Measurements from ENCODE around the gene LEO1.
A peak's percentile ranks its signal among the peaks of the same experiment; 100 is the strongest.
"Not testable (repeated sequence)": the region's sequence is repeated elsewhere in the genome, so short reads cannot be mapped to it uniquely, and the experiment has no call there.

Gene LEO1

DNA sequence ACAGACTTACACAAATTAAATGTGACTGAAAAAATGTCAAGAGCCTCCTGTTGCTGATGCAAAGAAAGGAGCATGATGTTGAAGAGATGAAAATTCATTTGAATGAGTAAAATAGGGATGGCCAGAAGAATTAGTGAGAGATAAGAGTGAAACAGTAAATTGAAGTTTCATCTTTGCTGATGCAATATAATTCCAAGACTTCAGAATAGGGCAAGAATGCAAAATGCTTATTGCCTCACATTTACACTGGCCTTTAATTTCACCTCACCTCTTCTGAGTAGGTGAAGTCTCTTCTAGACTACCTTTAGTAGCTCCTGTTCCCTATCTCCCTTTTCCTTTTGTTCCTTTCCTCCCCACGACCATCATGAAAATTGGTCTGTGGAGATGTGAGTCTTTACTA lies 32.1 kb upstream of the LEO1 start:
- DNase-seq, result no peak

DNA sequence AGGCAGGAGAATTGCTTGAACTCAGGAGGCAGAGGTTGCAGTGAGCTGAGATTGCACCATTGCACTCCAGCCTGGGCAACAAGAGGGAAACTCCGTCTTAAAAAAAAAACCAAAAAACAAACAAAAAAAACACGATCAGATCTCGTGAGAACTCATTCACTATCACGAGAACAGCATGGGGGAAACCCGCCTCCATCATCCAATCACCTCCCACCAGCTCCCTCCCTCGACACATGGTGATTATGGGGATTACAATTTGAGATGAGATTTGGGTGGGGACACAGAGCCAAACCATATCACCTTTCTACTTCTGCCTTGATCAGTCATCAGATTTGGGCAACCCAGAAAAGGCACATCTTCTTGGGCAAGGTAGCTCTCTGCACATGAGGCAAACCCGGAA lies 31.5 kb upstream of the LEO1 start:
- not testable (repeated sequence) for DNase-seq

DNA sequence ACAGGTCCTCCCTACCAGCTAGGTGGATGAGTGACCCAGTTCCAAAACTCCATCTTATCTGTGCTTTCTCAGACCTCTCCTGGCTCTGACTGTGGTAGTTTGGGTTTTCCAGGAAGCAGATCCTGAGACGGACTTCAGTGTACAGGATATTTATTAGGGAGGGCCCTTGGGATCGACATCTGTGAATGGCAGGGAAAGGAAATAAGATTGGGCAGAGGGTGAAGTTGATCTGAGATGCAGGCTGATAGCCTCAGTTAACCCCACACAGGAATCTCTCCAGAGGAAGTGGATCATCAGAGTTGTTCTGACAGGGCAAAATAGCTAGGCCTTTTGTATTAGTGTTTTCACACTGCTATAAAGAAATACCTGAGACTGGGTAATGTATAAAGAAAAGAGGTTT lies 30.8 kb upstream of the LEO1 start:
- DNase-seq, result no peak

DNA sequence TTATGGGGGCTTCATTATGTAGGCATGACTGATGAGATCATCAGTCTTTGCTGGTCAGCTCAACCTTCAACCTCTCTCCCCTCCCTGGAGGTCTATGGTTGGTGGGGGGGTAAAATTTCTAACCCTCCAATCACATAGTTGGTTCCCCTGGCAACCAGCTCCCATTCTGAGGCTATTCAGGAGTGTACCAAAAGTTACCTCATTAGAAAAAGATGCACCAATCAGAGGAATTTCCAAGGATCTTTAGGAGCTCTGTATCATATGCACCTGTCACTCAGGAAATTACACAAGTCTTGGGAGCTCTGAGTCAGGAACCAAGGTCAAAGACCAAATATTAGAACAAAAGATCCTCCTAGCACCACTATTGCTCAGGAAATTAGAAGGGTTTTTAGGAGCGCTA lies 21.4 kb upstream of the LEO1 start:
- DNase-seq, result no peak

DNA sequence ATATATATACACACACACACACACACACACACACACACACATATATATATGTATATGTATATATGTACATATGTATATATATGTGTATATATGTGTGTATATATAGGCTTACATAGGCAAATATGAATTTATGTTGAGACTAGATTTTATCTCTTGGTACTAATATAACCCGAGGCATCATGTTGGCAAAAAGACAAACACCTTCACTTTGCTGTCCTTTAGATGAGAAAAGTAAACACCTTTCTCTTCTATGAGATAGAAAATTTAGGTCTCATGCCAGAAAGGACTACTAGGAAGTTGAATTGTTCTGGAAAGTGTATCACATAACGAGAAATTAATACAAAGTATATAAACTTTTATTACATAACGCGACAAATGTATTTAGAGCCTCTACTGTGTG lies 19.6 kb upstream of the LEO1 start:
- no peak for DNase-seq

DNA sequence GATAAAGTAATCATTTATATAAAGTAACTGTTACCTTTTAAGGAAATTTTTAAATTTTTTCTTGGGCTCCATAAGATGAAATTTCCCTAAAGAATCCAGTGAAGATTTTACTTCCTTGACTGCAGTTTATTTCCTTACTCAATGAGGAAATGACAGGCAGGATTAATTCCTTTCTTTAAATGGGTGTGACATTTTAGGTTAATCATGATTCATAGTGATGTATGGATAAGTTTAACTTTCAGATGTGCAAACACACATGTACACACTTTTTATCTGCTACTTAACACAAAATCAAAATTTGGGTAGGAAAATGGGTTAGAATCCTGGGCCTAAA lies 11.2 kb upstream of the LEO1 start:
- DNase-seq, result no peak

DNA sequence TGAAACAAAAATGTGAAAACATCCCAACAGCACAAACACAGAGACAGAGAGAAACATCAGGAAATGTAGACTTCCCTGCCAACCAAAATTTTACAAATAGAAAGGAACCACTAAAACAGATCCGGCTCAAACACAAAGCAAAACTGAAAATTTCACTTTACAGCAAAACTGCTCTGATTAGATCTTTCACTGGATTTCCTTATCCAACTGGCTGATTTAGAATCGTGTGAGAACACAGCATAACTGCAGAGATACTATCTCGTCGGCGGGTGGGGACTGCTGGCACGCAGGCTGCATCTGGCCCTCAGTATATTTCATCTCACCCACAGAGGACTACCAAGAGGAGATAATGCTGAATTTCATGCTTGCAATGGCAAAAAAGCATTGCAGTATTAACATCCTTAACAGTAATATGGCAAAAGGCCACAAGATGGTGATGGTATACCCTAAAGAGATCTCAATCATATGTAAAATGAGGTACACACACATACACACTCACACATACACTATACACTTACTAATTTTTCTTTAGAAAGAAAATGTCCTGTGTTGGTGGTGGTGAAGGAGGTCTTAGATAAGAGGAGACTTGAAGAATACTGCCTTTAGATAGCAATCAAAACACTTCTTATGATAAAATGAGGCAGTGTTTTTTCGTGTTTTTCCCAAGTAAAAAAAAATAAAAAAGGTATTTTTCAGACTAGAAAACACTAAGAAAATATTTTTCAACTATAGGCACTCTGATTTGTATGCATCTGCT lies 10.6 kb upstream of the LEO1 start:
- DNase-seq, result peak; percentile 86

DNA sequence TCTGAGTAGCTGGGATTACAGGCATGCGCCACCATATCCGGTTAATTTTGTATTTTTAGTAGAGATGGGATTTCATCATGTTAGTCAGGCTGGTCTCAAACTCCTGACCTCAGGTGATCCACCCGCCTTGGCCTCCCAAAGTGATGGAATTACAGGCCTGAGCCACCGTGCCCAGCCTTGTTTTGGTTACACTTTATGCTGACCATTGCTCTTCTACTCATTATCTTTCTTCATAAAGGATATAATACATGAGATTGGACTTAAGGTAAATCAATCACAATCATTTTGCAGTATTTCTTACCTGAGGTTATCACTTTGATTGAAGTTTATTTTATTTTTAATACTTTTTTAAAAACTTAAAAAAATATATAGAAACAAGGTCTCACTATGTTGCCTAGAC lies 2.2 kb upstream of the LEO1 start:
- no peak for DNase-seq

DNA sequence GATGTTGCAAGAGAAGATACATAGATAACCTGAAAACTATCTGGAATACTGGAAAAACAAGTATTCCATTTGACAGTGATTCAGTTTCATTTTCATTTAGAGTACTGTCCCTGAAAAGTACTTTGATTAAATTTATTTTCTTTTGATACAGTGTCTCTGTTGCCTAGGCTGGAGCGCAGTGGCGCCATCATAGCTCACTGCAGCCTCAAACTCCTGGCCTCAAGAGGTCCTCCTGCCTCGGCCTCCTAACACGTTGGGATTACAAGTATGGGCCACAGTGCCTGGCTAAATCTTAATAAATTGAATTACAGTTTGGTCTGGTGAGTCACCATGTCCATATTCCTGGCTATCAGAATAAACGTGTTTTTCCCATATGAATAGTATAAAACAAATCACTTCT lies 1.6 kb upstream of the LEO1 start:
- DNase-seq, result no peak

DNA sequence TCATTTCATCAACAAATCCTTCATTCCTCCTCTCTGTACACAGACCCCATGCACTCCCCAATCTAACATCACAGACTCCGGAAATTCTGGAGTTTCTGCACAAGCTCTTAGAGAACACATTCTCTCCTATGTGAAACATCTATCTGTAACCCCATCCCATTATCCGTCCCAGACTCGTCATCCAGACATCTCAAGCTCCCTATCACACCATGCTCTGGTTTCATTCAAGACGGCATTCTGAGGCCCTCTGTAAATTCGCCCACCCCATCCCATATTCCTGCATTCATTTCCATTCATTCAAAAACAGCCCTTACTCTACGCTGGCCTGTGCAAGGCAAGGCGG lies 575 bp downstream of the LEO1 start:
- DNase-seq, result no peak

DNA sequence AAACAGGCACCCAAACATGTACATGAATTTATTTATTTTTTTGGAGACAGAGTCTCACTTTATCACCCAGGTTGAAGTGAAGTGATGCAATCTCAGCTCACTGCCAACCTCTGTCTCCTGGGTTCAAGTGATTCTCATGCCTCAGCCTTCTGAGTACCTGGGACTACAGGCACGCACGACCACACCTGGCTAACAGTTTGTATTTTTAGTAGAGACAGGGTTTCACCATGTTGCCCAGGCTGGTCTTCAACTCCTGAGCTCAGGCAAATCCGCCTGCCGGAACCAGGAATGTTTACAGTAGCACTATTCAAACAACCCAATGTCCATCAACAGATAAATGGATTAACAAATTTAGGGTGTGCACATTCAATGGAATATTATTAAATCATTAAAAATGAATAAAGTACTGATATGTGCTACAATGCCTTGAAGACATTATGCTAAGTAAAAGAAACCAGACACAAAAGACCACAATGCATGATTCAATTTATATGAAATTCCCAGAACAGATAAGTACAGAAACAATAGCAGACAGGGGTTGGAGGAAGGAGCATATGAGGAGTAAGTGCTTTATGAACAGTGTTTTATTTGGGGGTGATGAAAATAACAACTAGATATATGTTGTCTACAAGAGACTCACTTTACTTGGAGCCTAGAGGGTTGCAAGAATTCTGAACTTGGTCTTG lies 1.3 kb downstream of the LEO1 start:
- no peak for DNase-seq

DNA sequence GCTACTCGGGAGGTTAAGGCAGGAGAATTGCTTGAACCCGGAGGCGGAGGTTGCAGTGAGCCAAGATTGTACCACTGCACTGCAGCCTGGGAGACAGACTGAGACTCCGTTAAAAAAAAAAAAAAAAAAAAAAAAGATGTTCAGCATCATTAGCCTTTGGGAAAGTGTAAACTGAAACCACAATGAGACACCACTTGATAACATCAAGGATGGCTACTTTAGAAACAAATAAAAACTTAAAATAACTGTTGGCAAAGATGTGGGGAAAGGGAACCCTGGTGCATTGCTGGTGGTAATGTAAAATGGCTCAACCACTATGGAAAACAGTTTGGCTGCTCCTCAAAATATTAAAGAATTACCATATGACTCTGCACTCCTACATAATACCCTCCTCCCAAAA lies 1.9 kb downstream of the LEO1 start:
- DNase-seq, result no peak

DNA sequence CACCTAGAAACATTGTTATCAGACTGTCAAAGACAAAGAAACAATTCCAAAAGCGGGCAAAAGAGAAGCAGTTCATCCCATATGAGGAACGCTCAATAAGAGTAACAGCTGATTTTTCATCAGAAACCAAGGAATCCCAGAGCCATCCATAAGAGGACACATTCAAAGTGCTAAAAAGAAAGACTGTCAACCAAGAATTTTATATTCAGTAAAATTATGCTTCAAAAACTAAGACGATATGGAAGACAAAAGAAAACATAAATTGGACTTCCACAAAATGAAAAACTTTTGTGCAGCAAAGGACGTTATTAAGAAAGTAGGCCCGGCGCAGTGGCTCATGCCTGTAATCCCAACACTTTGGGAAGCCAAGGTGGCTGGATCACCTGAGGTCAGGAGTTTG lies 4.0 kb downstream of the LEO1 start:
- no peak for DNase-seq

DNA sequence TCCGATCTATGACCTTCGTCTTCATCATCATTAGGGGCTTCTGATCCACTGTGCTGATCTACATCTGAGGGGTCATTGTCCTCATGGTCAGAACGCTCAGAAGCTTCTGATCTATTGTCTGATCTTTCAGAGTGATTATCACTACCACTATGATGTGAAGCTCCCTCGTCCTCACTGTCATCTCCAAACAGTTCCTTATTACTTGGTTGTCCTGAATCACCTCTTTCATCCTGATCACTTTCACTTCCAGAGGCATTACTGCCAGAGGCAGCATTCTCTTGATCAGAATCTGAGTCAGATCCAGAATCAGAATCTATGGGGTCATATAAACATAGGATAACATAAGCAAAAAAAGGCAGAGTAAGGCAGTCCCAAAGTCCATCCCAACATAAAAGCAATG lies 5.4 kb downstream of the LEO1 start:
- no peak for DNase-seq

DNA sequence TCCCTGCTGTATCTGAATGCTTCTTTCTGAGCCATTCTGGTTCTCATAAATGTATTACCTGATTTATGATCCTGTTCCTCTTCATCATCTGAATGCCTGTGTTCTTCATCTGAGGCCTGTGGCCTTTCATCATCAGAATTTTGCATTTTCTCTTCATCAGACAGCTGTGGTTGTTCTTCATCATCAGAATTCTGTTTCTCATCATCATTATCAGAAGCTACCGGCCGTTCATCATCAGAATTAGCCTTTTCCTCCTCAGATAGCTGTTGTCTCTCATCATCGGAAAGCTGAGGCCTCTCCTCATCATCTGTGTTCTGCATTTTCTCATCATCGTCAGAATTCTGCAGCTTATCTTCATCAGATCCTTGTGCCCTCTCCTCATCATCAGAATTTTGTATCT lies 5.9 kb downstream of the LEO1 start:
- DNase-seq, result no peak

DNA sequence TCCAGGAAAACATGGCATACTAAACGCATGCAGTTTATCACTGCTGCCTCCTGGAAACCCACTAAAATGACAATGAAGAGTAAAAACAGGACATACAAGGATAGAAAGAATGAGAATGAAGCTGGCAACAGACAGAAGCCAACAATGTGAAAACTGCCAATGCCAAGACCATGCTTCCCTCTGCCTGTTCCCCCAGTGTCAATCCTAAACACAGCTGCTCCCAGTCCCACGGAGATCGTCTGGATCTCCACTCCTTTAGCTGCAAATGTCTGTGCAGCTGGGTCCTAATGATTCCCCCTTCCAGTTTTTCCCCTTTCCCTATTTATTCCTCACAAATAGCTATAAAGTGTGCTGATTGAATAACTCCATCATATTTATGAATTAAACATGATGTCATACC lies 16.1 kb downstream of the LEO1 start:
- no peak for DNase-seq

DNA sequence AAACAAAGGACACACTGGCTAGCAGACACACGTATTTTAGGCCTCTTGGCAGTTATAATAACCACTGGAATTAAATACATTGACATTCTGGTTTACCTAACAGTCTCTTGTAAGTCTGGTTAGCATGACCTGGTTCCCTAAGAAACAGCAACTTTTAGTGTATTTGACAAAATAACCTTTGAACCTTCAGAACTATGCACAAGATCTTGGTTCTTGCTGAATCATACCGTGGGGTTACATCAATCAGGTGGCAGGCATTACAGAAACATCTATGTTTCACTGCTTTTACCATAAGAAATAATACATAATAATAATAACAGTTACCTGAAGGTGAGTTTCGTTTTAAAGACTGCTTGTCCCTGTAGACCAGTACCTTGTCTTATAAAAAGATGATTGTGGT lies 18.8 kb downstream of the LEO1 start:
- DNase-seq, result no peak

DNA sequence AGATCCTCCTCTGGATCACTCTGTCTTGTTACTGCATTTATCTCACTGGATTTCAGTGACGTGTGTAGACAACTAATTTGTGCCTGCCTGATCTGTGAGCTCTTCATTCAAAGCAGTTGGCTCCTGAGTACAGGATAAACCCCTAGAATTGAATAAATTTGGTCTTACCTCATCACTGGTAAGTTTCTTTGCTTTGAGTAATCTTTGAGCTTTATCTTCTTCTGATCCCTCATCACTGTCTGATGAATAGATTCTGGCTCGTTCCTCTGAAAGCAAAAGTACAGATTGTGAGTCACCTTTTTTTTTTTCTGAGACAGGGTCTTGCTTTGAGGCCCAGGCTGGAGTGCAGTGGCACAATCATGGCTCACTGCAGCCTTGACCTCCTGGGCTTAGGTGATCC lies 24.5 kb downstream of the LEO1 start:
- DNase-seq, result no peak

DNA sequence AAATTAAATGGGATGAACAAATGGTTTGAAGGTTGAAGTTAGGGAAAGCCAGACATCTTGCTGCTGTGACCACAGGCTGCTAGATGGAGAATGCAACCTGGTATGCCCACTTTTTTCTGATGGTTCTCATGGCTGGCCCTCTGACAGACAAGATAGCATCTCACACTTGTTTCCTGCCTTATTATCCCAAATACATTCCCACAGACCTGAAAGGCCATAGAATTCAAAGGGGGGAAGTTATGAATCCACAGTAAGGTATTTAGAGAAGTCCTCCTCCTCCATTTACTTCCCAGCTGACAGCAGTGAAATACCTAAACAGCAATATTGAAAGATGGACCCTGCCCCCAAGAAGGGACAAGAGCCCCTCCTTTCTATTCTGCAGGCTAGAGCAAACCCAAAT lies 32.4 kb downstream of the LEO1 start:
- no peak for DNase-seq

DNA sequence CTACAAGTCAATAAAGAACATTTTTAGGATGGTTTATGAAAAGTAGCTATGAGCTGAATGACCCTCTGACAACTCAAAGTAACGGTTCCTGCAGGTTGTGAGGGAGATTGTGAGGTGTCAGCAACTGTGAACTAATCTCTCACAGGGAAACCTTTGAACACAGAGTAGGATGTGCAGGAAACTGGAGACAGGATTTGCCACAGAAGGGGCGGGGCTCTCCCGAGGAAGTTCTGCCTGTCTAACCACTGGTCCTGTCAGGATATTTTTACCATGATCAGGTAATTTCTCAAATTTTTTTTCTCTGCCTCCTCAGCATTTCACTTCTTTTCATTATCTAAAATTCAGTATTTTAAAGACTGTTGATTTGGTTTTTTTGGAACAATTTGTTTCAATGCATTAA lies 33.3 kb downstream of the LEO1 start:
- DNase-seq, result no peak

DNA sequence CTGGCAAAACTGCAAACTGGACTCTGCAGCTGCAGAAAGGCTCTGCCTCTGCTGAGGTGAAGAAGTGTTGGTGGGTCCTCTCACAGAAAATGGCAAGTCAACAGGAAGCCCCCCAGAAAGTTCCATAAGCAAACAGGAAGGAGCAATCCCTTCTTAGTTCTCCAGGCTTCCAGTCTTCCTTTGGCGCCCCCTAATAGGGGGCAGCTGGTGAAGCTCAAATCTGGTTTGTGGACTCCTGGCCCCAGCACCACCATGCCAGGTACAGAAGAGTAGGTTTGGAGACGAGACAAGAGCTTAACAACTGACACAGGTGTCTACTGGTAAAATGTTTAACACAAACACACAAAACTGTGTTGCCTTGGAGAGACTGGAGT lies 35.5 kb downstream of the LEO1 start:
- no peak for DNase-seq

DNA sequence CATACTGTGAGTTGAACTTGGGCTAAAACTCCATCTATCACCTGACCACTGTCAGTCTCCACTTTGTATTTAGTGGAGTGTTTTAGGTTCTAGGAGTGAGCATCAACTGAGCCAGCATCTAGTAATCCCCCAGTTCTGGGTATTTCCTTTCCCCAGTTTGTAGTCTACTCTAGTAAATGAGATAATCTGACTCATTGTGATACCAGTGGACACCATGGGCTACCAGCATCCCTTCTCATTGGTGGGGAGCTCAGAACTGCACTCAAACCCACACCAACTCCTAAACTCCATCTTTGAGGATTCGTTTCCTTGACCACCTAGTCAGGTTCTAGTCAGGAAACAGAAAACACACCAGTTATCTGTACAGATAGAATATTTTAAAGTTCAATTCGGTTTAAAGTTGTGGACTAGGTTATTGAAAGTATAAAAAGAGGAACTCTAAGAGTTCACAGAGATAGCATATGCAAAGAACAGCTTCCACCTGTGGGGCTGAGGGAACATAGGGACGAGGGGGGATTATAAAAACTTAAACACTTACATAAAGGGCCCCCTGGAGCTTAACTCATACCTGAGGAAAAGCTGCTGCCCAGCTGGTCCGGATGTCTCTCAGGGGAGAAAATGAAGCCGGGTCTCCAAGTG lies 36.0 kb downstream of the LEO1 start:
- no peak for DNase-seq

DNA sequence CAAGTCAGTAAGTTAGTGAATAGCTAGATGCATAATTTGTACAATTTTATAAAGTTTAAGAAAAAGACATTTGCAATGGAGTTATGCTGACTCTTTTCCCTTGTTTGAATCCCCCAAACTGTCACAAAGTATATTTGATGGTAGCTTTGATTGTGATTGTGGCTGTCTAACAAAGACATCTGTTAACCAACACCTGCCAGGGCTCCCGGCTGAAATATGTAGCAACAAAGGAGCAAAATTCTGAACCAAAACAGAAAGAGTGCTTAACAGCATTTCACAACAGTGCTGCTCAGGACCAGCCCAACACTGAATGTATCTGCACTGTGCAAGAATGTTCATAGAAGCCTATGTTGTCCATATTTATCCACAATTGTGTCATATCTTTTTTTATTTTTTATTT lies 39.4 kb downstream of the LEO1 start:
- DNase-seq, result no peak

DNA sequence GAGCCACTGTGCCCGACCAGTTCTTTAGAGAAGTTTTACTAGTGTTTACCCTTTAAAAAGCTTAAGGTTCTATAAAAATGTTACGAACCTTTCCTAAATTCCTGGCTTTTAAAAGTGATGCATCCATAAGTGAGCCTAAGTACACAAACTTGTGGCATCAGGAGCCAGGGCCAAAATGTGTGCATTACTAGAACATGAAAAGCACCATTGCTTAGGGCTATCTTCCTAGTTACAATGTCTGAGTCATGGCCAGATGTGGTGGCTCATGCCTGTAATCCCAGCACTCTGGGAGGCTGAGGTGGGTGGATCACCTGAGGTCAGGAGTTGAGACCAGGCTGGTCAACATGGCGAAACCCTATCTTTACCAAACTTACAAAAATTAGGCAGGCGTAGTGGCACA lies 39.9 kb downstream of the LEO1 start:
- DNase-seq, result peak; percentile 4

DNA sequence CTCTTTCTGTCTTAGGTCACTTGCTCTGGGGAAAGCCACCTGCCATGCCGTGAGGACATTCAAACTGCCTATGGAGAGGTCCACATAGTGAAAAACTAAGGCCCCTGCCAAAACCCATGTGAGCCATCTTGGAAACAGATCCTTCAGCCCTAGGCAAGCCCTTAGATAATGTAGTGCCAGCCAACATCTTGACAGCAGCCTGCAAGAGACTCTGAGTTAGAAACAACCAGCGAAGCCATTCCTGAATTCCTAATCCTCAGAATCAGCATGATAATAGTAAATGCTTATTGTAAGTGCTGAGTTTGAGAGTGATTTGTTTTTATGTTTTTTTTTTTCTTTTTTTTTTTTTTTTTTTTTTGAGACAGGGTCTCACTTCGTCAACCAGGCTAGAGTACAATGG lies 40.6 kb downstream of the LEO1 start:
- no peak for DNase-seq
